Myometrial cell (primary cell): Measurements from ENCODE around the gene ZNF747. TPM values are rescaled to one million over a fixed set of nuclear protein-coding genes. Genes with fewer than 3 reads are reported as not detected.

ENCODE experiments used
- total RNA-seq: library from RNA; depleted of rRNA; stranded (reverse); fragments of >200 nt; gene quantifications from 2 replicates; pipeline ENCODE4 v1.2.3, GENCODE V29; 2015

The ZNF747 gene
- total RNA-seq = 8.7 and 14.1 TPM in 2 replicates

DNA sequence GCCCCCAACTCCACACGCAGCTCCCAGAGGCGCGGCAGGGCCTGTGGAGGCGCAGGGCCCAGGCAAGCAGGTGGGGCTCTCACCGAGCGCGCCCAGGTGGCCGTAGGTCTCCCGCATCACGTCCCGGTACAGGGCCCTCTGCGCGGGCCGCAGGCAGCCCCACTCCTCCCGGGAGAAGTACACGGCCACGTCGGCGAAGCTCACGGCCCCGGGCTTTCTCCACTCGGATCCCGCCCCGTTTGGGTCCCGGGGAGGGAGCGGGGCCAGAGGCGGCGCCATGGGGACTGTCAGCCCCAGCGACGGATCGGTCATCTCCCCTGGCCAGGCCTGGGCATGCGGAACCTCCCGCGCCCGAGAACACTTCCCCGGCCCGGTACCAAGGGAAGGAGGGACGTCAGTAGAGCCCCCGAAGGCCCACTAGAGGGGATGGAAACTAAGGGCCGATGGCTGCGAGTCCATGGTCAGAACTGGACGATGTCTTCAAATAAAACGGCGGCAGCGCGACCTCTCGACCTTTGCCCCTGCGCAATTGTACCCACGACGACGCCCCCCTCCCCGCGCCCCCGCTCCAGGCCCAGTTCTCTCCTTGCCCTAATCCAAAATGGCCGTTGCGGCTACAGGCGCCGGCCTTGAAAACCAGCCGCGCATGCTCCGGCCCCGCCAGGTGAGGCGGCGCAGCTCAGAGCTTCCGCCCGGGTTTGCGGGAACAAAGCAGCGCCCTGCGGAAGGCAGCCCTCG is at the start of gene ZNF747:
Gene ZNF747, minus strand, starts transcription at position 491 of the 738 bp plus-strand sequence. Its CDS starts 179 bp downstream, at position 312.

DNA sequence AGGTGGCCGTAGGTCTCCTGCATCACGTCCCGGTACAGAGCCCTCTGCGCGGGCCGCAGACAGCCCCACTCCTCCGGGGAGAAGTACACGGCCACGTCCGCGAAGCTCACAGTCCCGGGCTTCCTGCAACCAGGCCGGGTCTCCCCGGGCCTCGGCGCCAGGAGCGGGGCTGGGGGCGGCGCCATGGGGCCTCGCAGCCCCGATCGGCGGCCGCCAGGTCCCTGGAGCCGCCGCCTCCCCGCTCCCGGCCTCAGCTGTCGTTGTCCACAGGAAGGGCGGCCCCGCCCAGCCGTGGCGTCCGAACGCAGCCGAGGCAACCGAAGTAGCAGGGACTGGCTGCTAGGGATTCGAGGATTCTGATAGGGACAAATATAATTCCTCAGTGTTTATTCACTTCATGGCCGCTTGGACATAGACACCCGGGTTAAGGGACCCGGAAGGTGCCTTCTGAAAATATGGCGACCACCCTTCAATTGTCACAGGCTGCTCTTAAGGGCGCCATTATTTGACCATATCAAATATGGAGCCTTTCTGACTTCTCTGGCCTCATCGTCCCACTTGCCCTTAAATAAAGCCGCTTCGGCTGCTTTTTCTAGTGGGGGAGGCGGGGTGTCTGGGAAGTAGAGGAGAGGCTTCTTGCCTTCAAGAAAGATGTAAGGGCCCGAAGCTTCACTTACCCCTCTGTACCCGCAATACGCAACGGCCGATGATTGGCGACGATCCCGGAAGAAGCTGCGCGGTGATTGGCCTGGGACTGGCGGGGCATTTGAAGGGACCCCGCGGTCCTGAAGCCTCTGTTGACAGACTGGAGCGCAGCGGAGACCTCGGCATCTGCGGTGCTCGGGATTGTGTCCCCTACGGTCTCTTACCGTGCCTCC is 37.0 kb upstream of the ZNF747 start, which contains the start of gene ZNF688:
Gene ZNF688, minus strand, starts transcription at position 270 of the 878 bp plus-strand sequence. Its CDS starts 85 bp downstream, at position 185.

DNA sequence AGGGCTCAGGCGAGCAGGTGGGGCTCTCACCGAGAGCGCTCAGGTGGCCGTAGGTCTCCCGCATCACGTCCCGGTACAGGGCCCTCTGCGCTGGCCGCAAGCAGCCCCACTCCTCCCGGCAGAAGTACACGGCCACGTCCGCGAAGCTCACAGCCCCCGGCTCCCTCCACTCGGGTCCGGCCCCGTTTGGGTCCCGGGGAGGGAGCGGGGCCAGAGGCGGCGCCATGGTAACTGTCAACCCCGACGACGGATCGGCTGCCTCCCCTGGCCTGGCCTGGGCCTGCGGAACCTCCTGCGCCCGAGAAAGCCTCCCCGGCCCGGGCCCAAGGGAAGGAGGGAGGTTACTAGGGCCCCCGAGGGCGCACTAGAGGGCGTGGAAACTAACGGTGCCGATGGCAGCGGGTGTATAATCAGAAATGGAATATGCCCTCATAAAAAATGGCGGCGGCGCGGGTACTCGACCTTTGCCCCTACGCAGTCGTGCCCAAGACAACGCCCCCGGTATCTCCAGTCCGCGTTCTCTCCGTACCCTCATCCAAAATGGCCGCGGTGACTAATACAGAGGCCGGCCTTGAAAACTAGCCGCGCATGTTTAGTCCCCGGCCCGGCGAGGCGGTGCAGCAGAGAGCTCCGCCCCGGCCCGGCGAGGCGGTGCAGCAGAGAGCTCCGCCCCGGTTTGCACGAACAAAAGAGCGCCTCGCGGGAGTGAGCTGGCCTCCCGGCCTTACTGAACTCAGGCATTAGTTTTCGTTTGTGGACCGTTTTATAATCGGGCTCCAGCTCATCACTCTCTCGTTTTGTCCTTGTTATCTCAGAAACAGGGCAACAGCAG is 23.5 kb upstream of the ZNF747 start, which contains the start of gene ZNF764:
Gene ZNF764, minus strand, starts transcription at position 418 of the 832 bp plus-strand sequence. Its CDS starts 192 bp downstream, at position 226.

DNA sequence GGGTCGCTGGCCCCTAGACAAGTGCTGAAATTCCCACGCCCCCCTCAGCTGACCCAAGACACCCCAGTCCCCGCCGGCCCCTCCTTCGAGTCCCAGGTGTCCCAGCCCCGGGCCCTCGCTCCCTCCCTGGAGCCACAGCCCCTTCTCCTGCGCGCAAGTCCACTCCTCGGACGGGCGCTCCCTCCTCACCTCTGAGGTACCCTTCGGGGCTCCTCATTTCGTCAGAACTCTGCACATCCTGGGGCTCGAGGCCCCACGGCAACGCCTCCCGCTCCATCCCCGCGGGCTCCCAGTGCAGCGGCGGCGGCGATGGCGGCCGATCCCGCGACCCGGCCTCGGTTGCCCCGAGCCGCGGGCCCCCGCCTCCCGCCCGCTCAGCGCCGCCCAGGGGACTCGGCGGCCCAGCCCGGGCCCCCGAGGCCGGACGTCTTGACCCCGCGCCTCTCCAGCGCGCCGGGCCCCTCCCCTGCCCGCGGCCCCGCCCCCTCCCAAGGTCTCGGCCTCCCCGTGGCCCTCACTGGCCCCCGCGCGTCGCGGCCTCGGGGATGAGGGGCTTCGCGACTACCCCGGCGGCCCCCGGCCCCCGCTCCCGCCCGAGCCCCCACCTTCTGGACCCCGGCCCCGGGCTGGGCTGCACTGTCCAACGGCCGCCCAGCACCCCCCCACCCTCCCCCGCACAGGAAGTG is 8.4 kb downstream of the ZNF747 start, which contains the start of gene ZNF768:
Gene ZNF768, minus strand, starts transcription at position 430 of the 686 bp plus-strand sequence. Its CDS starts 153 bp downstream, at position 277.

Other genes with a start within 250 kb of the ZNF747 start
- gene CD2BP2, start 179.6 kb downstream of the ZNF747 start, total RNA-seq = 49.6 and 58.5 TPM in 2 replicates
- gene TBC1D10B, start 164.4 kb downstream of the ZNF747 start, total RNA-seq = 42.7 and 45.6 TPM in 2 replicates
- gene MYL11, start 160.1 kb downstream of the ZNF747 start, total RNA-seq = not detected in 2 replicates
- not detected in 2 replicates for gene SEPTIN1, start 152.3 kb downstream of the ZNF747 start, total RNA-seq
- gene ZNF48, start 139.4 kb downstream of the ZNF747 start, total RNA-seq = 7.2 and 9.7 TPM in 2 replicates
- 9.9 and 11.8 TPM in 2 replicates for gene ZNF771, start 127.3 kb downstream of the ZNF747 start, total RNA-seq
- gene DCTPP1, start 104.8 kb downstream of the ZNF747 start, total RNA-seq = 31.7 and 34.7 TPM in 2 replicates
- gene SEPHS2, start 89.0 kb downstream of the ZNF747 start, total RNA-seq = 16.0 and 19.0 TPM in 2 replicates
- gene ITGAL, start 62.1 kb downstream of the ZNF747 start, total RNA-seq = not detected in 2 replicates
- gene ZNF768, start 8.3 kb downstream of the ZNF747 start, total RNA-seq = 21.9 and 29.4 TPM in 2 replicates
- gene ZNF764, start 23.5 kb upstream of the ZNF747 start, total RNA-seq = 5.5 and 6.2 TPM in 2 replicates
- gene ZNF688, start 36.9 kb upstream of the ZNF747 start, total RNA-seq = 17.6 and 21.8 TPM in 2 replicates
- 3.7 and 23.6 TPM in 2 replicates for gene ZNF785, start 50.8 kb upstream of the ZNF747 start, total RNA-seq
- 7.4 and 9.8 TPM in 2 replicates for gene ZNF689, start 75.5 kb upstream of the ZNF747 start, total RNA-seq
- 9.5 and 19.3 TPM in 2 replicates for gene PRR14, start 116.1 kb upstream of the ZNF747 start, total RNA-seq
- gene FBRS, start 123.6 kb upstream of the ZNF747 start, total RNA-seq = 23.1 and 30.5 TPM in 2 replicates
- 12.8 and 19.9 TPM in 2 replicates for gene SRCAP, start 164.3 kb upstream of the ZNF747 start, total RNA-seq
- gene PHKG2, start 213.6 kb upstream of the ZNF747 start, total RNA-seq = 38.6 and 46.6 TPM in 2 replicates
- 4.6 and 6.9 TPM in 2 replicates for gene CFAP119, start 227.2 kb upstream of the ZNF747 start, total RNA-seq
- gene RNF40, start 227.5 kb upstream of the ZNF747 start, total RNA-seq = 80.1 and 86.3 TPM in 2 replicates